Measurements from ENCODE around the gene DYNC2I2. TPM values are rescaled to one million over a fixed set of nuclear protein-coding genes. Genes with fewer than 3 reads are reported as not detected.

The DYNC2I2 gene
- total and polyA plus RNA-seq, 4 donors: 10.9 to 58.0 (median 19.6) TPM

- TF ChIP-seq, protein P1, sequence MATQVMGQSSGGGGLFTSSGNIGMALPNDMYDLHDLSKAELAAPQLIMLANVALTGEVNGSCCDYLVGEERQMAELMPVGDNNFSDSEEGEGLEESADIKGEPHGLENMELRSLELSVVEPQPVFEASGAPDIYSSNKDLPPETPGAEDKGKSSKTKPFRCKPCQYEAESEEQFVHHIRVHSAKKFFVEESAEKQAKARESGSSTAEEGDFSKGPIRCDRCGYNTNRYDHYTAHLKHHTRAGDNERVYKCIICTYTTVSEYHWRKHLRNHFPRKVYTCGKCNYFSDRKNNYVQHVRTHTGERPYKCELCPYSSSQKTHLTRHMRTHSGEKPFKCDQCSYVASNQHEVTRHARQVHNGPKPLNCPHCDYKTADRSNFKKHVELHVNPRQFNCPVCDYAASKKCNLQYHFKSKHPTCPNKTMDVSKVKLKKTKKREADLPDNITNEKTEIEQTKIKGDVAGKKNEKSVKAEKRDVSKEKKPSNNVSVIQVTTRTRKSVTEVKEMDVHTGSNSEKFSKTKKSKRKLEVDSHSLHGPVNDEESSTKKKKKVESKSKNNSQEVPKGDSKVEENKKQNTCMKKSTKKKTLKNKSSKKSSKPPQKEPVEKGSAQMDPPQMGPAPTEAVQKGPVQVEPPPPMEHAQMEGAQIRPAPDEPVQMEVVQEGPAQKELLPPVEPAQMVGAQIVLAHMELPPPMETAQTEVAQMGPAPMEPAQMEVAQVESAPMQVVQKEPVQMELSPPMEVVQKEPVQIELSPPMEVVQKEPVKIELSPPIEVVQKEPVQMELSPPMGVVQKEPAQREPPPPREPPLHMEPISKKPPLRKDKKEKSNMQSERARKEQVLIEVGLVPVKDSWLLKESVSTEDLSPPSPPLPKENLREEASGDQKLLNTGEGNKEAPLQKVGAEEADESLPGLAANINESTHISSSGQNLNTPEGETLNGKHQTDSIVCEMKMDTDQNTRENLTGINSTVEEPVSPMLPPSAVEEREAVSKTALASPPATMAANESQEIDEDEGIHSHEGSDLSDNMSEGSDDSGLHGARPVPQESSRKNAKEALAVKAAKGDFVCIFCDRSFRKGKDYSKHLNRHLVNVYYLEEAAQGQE (IDR thresholded peaks at IDR 0.05): no peak
- no peak for TF ChIP-seq RXRA (IDR thresholded peaks at IDR 0.05)
- TF ChIP-seq, protein P2, sequence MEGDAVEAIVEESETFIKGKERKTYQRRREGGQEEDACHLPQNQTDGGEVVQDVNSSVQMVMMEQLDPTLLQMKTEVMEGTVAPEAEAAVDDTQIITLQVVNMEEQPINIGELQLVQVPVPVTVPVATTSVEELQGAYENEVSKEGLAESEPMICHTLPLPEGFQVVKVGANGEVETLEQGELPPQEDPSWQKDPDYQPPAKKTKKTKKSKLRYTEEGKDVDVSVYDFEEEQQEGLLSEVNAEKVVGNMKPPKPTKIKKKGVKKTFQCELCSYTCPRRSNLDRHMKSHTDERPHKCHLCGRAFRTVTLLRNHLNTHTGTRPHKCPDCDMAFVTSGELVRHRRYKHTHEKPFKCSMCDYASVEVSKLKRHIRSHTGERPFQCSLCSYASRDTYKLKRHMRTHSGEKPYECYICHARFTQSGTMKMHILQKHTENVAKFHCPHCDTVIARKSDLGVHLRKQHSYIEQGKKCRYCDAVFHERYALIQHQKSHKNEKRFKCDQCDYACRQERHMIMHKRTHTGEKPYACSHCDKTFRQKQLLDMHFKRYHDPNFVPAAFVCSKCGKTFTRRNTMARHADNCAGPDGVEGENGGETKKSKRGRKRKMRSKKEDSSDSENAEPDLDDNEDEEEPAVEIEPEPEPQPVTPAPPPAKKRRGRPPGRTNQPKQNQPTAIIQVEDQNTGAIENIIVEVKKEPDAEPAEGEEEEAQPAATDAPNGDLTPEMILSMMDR (IDR thresholded peaks at IDR 0.05; ENCODE audit: low read depth, low read length, missing input control): no peak
Measured at GRCh38 chr9:128615571-128615970, 41.1 kb downstream of the DYNC2I2 start (continued).

DNA sequence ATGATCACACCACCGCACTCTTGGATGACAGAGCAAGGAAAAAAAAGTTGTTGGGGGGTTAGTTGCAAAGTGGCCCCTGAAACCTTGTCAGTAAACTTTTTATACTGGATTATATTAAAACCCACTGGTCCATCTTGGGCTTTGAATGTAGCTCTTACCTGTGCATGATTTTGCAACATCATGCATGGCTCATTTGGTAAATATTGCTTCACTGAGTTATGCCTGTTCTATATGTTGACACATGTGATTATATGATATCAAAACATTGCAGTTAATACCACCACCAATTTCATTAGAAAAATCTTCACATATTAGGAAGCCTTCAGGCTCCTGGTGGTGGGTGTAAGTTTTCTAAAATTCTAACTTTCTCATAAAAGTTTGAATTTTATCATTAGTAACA, 41.9 kb downstream of the DYNC2I2 start:
- no peak overlapping the region for H3K27ac ChIP-seq (ENCODE audit: low read depth in 1 of 2, low read length in 2 of 2)
- H3K4me3 ChIP-seq (ENCODE audit: low read depth in 1 of 3, low read length in 3 of 3): no peak overlapping the region
- DNase-seq (ENCODE audit: low spot score): no peak
- WGBS: 98% methylated on average over 1 of the region's 1 CpG
- H3K9ac ChIP-seq (ENCODE audit: low read depth in 1 of 2, low read length in 2 of 2): no peak overlapping the region
- TF ChIP-seq FOXA1 (IDR thresholded peaks at IDR 0.05) (no peak), RXRA (IDR thresholded peaks at IDR 0.05) (no peak), SP1 (IDR thresholded peaks at IDR 0.05) (no peak), MAX (IDR thresholded peaks at IDR 0.05) (no peak), ZBTB33 (IDR thresholded peaks at IDR 0.05) (no peak), GABPA (IDR thresholded peaks at IDR 0.05 in 1 of 2, conservative IDR thresholded peaks at IDR 0.05 in 1 of 2) (no peak)
- TF ChIP-seq, protein P1 (IDR thresholded peaks at IDR 0.05): no peak
- TF ChIP-seq, protein P2 (IDR thresholded peaks at IDR 0.05; ENCODE audit: low read depth, low read length, missing input control): no peak
- TF ChIP-seq, protein P3, sequence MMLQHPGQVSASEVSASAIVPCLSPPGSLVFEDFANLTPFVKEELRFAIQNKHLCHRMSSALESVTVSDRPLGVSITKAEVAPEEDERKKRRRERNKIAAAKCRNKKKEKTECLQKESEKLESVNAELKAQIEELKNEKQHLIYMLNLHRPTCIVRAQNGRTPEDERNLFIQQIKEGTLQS (IDR thresholded peaks at IDR 0.05): no peak
- peaks cover 42 to 81% (median 65%) of the 10 kb centered on the region in 4 donors for H3K36me3 ChIP-seq (ENCODE audit: control insufficient read depth in 4 of 4, insufficient read depth in 3 of 4, low read depth in 1 of 4, low read length in 3 of 4)
- peaks cover 0 to 14% (median 11%) of the 10 kb centered on the region in 4 donors for H3K4me1 ChIP-seq (ENCODE audit: control insufficient read depth in 4 of 4, insufficient read depth in 4 of 4, low read length in 3 of 4)
- no peaks in the 10 kb centered on the region for H3K27me3 ChIP-seq (ENCODE audit: control insufficient read depth in 4 of 4, insufficient read depth in 4 of 4, low read length in 3 of 4)
- H3K9me3 ChIP-seq (ENCODE audit: control insufficient read depth in 4 of 4, low read length in 3 of 4): no peaks in the 10 kb centered on the region
